ENCODE data around the gene CDKL2.
"Not testable (repeated sequence)": the region's sequence is repeated elsewhere in the genome, so short reads cannot be mapped to it uniquely, and the experiment has no call there.

Gene CDKL2

DNA sequence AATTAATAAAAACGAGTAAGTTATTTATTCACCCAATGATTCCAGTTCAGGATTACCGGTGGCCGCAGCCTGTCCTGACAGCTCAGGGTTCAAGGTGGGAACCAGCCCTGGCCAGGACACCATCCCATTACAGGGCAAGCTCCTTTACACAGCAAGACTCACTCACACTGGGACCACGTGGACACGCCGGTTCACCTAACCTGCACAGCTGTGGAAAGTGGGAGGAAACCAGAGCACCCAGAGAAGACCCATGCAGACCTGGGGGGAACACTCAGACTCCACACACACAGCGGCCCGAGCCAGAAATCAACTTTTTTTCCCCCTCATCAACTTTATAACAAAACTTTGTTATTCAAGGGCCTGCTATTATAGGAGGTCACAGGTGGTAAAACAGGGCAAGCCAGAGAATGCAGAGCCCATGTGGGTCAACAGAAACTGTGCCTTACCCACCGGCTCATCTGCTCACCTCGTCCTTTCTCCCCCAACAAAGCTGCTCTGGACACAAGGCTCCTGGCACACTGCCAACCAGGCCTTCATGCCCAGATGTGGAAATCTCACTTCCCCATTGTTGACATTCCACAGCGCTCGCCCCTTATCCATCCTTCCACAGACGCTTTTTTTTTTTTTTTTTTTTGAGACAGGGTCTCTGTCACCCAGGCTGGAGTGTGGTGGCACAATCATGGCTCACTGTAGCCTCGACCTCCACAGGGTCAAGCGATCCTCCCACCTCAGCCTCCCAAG, 82.5 kb downstream of the CDKL2 start:
- no peak overlapping the region for H3K4me3 ChIP-seq (ENCODE audit: low read depth, low read length)
- TF ChIP-seq, protein P1, sequence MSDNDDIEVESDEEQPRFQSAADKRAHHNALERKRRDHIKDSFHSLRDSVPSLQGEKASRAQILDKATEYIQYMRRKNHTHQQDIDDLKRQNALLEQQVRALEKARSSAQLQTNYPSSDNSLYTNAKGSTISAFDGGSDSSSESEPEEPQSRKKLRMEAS (IDR thresholded peaks at IDR 0.05; ENCODE audit: low read depth, low read length): no peak
- no peak for TF ChIP-seq MYC (IDR thresholded peaks at IDR 0.05; ENCODE audit: low read depth, low read length)
- no peak for TF ChIP-seq POLR2A (IDR thresholded peaks at IDR 0.05; ENCODE audit: extremely low read depth, insufficient read length)
- TF ChIP-seq, protein P2, sequence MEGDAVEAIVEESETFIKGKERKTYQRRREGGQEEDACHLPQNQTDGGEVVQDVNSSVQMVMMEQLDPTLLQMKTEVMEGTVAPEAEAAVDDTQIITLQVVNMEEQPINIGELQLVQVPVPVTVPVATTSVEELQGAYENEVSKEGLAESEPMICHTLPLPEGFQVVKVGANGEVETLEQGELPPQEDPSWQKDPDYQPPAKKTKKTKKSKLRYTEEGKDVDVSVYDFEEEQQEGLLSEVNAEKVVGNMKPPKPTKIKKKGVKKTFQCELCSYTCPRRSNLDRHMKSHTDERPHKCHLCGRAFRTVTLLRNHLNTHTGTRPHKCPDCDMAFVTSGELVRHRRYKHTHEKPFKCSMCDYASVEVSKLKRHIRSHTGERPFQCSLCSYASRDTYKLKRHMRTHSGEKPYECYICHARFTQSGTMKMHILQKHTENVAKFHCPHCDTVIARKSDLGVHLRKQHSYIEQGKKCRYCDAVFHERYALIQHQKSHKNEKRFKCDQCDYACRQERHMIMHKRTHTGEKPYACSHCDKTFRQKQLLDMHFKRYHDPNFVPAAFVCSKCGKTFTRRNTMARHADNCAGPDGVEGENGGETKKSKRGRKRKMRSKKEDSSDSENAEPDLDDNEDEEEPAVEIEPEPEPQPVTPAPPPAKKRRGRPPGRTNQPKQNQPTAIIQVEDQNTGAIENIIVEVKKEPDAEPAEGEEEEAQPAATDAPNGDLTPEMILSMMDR (IDR thresholded peaks at IDR 0.05; ENCODE audit: low read depth, low read length): no peak
- peak; percentile 28 for DNase-seq (ENCODE audit: low read depth)

DNA sequence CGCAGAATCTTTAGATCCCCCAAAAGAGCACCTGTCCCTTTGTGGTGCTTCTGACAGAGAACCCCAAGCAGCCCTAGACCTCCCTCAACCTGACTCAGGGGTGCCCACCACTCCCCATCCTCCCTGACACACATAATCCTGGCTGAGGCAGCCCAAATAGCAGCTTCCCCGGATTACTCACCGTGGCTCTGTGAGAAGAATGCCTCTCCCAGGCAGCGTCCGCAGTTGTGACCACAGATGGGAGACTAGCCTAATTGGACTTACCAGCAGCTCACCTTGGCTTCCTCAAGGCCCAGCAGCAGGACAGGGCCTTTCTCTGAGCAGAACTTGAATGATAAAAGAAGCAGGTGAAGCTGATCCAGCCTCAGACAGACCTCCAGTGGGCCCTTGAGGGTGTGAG, 84.8 kb downstream of the CDKL2 start:
- H3K4me3 ChIP-seq (ENCODE audit: low read depth, low read length): no peak overlapping the region
- no peak for TF ChIP-seq POLR2A (IDR thresholded peaks at IDR 0.05; ENCODE audit: extremely low read depth, insufficient read length)
- TF ChIP-seq MYC (IDR thresholded peaks at IDR 0.05; ENCODE audit: low read depth, low read length): no peak
- TF ChIP-seq, protein P1 (IDR thresholded peaks at IDR 0.05; ENCODE audit: low read depth, low read length): no peak
- TF ChIP-seq, protein P2 (IDR thresholded peaks at IDR 0.05; ENCODE audit: low read depth, low read length): no peak
- no peak for DNase-seq (ENCODE audit: low read depth)

DNA sequence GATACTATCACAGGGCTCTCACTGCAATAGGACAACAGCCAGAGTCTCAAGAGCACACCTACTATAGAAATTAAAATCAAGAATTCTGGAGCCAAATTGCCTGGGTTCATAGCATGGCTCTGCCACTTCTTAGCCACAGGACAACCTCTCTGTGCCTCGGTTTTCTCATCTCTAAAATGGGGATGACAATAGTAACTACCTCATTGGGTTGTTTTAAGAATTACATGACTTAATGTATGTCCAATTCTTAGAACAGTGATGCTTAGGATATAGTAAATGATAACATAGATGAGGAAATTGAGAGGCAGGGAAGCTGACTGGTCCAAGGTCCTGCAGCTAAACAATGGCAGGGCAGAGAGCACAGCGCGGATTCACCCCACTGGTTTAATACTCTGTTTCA, 85.5 kb downstream of the CDKL2 start:
- no peak overlapping the region for H3K4me3 ChIP-seq (ENCODE audit: low read depth, low read length)
- DNase-seq (ENCODE audit: low read depth): no peak
- TF ChIP-seq, protein P1 (IDR thresholded peaks at IDR 0.05; ENCODE audit: low read depth, low read length): no peak
- TF ChIP-seq MYC (IDR thresholded peaks at IDR 0.05; ENCODE audit: low read depth, low read length) (no peak), POLR2A (IDR thresholded peaks at IDR 0.05; ENCODE audit: extremely low read depth, insufficient read length) (no peak)
- TF ChIP-seq, protein P2 (IDR thresholded peaks at IDR 0.05; ENCODE audit: low read depth, low read length): no peak

DNA sequence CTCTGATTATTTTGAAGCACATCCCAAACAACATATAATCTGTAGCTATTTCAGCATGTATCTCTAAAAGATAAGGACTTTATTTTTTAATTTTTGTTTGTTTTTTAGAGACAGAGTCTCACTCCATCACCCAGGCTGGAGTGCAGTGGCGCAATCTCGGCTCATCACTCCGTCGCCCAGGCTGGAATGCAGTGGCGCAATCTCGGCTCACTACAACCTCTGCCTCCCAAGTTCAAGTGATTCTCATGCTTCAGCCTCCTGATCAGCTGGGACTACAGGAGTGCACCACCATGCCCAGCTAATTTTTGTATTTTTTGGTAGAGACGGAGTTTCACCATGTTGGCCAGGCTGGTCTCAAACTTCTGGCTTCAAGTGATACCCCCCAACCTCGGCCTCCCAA, 86.1 kb downstream of the CDKL2 start:
- H3K4me3 ChIP-seq (ENCODE audit: low read depth, low read length); DNase-seq (ENCODE audit: low read depth): not testable (repeated sequence)

DNA sequence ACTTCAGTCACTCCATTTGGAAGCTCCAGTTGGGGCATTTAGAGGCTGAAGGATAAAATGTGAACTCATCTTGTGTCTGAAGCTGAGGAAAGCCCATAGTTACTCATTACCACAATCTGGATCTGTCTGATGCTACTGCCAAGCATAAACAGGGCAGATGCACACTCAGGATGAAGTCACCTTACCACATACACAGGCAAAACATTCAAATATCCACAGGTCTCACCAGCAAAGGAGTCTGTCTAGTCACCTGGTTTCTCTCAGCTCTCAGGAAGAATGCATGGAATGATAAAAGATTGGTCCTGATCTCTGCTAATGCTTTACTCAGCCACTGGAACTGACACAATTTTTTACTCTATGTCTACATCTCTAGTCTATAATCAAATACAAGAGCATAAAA, 87.5 kb downstream of the CDKL2 start:
- TF ChIP-seq MYC (IDR thresholded peaks at IDR 0.05; ENCODE audit: low read depth, low read length) (no peak), POLR2A (IDR thresholded peaks at IDR 0.05; ENCODE audit: extremely low read depth, insufficient read length) (no peak)
- TF ChIP-seq, protein P2 (IDR thresholded peaks at IDR 0.05; ENCODE audit: low read depth, low read length): no peak
- TF ChIP-seq, protein P1 (IDR thresholded peaks at IDR 0.05; ENCODE audit: low read depth, low read length): no peak
- DNase-seq (ENCODE audit: low read depth): no peak
- no peak overlapping the region for H3K4me3 ChIP-seq (ENCODE audit: low read depth, low read length)

DNA sequence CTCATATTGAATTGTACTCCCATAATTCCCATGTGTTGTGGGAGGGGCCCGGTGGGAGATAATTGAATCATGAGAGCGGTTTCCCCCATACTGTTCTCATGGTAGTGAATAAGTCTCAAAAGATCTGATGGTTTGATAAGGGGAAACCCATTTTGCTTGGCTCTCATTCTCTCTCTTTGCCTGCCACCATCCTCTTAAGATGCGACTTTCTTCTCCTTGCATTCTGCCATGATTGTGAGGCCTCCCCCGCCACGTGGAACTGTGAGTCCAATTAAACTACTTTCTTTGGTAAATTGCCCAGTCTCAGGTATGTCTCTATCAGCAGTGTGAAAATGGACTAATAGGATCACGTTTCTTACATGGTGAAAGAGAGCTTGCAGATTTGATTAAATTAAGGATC, 93.0 kb downstream of the CDKL2 start:
- H3K4me3 ChIP-seq (ENCODE audit: low read depth, low read length); DNase-seq (ENCODE audit: low read depth): not testable (repeated sequence)

DNA sequence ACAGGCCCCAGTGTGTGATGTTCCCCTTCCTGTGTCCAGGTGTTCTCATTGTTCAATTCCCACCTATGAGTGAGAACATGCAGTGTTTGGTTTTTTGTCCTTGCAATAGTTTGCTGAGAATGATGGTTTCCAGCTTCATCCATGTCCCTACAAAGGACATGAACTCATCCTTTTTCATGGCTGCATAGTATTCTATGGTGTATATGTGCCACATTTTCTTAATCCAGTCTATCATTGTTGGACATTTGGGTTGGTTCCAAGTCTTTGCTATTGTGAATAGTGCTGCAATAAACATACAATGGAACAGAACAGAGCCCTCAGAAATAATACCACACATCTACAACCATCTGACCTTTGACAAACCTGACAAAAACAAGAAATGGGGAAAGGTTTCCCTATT, 96.4 kb downstream of the CDKL2 start:
- DNase-seq (ENCODE audit: low read depth): not testable (repeated sequence)

DNA sequence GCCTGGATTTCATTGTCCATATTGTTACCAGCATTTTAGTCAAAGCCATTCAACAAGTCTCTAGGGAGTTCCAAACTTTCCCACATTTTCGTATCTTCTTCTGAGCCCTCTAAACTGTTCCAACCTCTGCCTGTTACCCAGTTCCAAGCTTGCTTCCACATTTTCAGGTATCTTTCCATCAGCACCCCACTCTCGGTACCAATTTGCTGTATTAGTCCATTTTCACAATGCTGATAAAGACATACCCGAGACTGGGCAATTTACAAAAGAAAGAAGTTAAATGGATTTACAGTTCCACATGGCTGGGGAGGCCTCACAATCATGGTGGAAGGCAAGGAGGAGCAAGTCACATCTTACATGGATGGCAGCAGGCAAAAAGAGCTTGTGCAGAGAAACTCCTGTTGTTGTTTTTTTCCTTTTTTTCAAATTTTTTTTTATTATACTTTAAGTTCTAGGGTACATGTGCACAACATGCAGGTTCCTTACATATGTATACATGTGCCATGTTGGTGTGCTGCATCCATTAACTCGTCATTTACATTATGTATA, 96.9 kb downstream of the CDKL2 start:
- H3K4me3 ChIP-seq (ENCODE audit: low read depth, low read length); DNase-seq (ENCODE audit: low read depth): not testable (repeated sequence)

More for the DNA sequence above, 96.4 kb downstream of the CDKL2 start:
- H3K4me3 ChIP-seq (ENCODE audit: low read depth, low read length): not testable (repeated sequence)

DNA sequence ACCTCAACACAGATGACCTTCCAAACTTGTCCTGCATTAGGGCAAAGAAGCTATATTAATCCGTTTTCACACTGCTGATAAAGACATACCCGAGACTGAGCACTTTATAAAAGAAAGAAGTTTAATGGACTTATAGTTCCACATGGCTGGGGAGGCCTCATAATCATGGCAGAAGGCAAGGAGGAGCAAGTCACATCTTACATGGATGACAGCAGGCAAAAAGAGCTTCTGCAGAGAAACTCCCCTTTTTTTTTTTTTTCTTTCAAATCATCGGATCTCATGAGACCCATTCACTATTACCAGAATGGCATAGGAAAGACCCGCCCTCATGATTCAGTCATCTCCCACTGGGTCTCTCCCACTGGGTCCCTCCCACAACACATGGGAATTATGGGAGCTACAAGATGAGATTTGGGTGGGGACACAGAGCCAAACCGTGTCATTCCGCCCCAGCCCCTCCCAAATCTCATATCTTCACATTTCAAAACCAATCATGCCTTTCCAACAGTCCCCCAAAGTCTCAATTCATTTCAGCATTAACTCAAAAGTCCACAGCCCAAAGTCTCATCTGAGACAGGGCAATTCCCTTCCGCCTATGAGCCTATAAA, 98.7 kb downstream of the CDKL2 start:
- H3K4me3 ChIP-seq (ENCODE audit: low read depth, low read length); DNase-seq (ENCODE audit: low read depth): not testable (repeated sequence)

Measured in NB4 (cell line).